T-helper 1 cell treated with Interleukin-12 subunit alpha and Interleukin-12 subunit beta and Interleukin-4 antibody, amounts not matched to agents 30 ng/mL and 1 ng/mL, for 36 hours (primary cell): ENCODE data around the gene TEKT3. TPM values are rescaled to one million over a fixed set of nuclear protein-coding genes. Genes with fewer than 3 reads are reported as not detected.

Source experiments
- intact Hi-C: fragments of 100-400 bp; cut with micrococcal nuclease; formaldehyde crosslinking; loops from one replicate; pipeline ENCODE4 v1.15.1; 2024
- total RNA-seq: library from RNA; stranded (reverse); gene quantifications from 2 replicates; pipeline ENCODE4 v1.2.3, GENCODE V29; 2022

Gene TEKT3
- total RNA-seq = 0.37 TPM in 1 of 2 replicates, not detected in the other

GRCh38 chr17:15341385-15341849 lies at the start of gene TEKT3:
Gene TEKT3, minus strand, starts transcription at chr17:15341597. Its CDS starts 10,012 bp downstream, at chr17:15331585.
- intact Hi-C loops = no loop called here

DNA sequence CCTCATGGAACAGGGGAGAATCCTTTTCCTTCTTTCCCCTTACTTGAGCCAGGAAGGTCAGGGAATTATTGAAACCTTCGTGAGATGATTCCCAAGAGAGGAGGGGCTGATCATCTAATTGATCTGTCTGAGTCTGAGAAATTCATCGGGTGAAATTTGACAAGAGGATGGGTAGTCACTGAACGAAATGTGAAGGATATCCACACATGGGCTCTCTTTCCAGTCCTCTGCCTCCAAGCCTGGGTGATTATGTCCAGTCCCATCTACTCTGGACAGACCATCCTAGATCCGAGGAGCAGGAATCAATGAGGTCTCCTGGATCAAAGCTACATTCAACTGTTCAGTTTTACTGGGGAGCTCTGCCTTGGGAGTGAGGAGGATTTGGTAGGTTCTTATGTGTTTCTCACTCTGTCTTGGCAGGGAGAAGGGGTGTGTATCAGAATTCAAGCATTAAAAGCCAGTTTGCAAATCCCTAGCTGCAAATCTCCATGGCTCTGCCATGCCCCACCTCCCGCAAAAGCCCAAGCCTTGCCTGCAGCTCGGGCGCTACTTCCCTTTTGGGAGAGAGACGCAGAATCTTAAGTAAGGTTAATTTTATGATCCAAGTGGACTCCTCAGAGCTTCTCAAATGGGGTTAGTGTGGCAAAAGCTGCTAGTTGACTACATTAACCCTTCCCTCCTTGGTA lies 47.1 kb upstream of the TEKT3 start:
- intact Hi-C loops = no loop called here

GRCh38 chr17:15386083-15386482 lies 44.7 kb upstream of the TEKT3 start:
- intact Hi-C loops = no loop called here

DNA sequence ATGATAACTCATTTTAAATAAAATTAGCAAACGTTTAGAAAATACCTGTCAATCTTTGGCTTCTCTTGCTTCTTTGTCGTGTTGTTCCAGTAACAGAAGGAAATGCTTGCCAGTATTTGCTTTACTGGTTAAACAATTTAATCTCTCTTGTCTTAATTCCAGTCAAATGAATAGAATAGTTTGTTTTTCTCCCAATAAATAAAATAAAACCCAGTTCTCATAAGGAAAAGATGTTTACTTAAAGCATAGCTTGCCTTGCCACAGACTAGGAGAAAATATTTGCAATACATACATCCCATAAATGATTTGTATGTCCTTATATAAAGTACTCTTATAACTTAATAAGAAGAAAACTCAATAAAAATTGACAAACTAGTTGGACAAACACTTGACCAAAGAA lies 43.9 kb upstream of the TEKT3 start:
- intact Hi-C loops = no loop called here

- intact Hi-C loops = no loop called here
These were observed 42.9 kb upstream of the TEKT3 start for GRCh38 chr17:15384142-15384787.

GRCh38 chr17:15382914-15383313 lies 41.5 kb upstream of the TEKT3 start:
- intact Hi-C loops = no loop called here

DNA sequence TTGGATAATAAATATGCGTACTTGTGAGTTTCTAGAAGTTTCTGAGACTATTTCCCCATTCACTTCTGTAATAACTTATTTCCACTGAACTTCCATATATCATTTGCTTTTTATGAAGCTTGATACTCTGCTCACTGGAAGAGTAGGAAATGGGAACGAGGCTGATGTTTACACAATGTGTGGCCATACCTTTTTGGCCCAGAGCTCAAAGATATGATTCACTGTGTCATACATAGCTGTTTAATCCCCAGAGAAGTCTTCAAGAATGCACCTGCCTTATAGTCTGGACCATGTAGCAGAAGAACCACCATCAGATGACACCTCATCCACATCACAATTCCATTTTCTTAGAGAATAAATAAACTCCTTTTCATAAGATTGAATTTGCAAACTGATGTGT lies 40.3 kb upstream of the TEKT3 start:
- intact Hi-C loops = no loop called here

GRCh38 chr17:15380446-15380845 lies 39.0 kb upstream of the TEKT3 start:
- intact Hi-C loops = no loop called here

DNA sequence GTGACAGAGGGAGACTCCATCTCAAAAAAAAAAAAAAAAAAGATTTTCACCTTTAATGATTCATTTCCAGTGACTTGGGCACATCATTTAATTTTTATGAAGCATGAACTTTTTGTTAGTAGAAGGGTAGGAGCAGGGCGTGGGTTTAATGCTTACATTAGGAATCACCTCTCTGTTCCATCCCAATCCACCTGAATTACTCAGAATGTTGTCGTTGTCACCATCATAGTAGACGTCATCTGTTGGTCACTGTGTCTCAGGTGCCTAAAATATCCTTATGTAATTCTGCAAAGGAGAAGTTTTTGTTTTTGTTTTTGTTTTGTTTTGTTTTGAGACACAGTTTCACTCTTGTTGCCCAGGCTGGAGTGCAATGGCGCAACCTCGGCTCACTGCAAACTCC lies 38.3 kb upstream of the TEKT3 start:
- intact Hi-C loops = no loop called here

DNA sequence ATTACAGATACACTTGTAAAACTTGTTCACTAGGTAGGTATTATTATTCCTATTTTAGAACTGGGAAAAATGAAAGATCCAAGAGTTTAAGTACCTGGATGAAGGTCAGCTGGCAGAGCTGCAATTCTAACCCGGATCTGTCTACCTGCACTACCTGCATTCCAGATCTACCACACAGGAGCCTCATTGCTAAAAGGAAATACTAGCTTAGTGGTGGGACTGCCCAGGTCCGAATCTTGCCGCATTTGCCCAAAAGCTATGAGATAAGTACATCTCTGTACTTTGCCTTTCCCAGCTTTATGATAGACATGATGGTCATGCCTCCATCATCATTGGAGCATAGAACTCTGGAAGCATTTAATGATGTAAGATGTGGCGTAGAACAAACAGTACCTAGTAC lies 36.8 kb upstream of the TEKT3 start:
- intact Hi-C loops = no loop called here

DNA sequence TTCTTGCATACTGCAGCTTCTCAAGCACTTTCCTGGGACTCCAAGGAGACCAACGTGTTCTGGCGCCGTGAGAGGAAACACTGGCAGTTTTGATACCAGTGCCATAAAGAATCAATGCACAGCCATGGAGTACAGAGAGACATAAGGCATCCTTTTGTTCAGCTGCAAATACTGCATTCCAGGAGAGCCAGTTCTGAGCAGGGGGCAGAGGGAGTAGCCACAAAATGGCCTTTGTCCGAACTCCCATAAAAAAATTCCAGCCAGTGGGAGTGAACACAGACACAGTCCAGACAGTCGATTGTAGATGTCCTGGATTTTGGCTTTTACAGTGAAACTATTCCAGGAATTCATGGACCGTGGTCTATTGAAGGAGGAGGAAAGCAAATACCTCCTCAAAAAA lies 36.2 kb upstream of the TEKT3 start:
- intact Hi-C loops = no loop called here

DNA sequence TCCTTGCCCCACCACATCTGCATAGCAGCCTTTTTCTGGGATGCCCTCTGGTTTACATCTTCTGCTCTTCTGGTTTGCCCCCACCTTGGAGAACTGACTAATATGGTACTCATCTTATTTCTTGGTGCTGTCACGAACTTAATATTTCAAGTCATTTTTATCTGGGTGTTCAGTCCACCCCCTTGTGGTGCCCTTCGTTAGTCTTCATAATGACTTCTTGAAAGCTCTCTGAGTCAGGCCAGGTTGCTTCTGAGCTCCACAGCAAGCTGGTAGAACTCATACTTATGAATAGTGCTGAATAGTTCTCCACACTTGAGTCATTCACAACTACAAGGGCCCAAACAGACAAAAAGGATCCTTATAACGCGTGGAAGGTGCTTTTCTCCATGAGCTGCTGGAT lies 35.8 kb upstream of the TEKT3 start:
- intact Hi-C loops = no loop called here

DNA sequence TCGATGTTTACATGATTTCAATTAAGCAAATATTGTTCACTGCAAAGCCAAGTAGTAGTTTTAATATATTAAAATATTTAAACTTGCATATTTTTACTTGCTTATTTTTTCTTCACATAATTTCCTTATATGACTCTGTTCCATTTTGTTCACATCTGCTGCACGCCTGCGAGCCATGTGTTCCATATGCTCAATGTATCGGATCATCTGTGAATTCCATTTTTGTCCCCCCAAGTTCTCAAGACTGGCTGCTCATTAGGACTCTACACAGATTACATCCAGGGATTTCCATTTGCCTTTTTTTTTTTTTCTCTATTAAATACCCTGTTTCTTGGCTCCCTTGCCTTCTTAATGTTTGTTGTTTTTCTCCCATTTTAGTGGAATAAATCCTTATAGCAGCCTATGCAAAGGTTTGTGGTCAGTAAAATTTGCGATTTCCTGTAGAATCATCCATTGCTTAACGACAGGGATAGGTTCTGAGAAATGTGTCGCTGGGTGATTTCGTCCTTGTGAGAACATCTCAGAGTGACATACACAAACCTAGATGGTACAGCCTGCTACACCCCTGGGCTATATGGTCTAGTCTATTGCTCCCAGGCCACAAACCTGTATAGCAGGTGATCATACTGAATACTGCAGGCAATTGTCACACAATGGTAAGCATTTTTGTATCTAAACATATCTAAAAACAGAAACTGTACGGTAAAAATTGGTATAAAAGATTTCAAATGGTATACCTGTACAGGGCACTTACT lies 30.2 kb upstream of the TEKT3 start:
- intact Hi-C loops = no loop called here

GRCh38 chr17:15368600-15368999 lies 27.2 kb upstream of the TEKT3 start:
- intact Hi-C loops = no loop called here

GRCh38 chr17:15366026-15366425 lies 24.6 kb upstream of the TEKT3 start:
- intact Hi-C loops = no loop called here

DNA sequence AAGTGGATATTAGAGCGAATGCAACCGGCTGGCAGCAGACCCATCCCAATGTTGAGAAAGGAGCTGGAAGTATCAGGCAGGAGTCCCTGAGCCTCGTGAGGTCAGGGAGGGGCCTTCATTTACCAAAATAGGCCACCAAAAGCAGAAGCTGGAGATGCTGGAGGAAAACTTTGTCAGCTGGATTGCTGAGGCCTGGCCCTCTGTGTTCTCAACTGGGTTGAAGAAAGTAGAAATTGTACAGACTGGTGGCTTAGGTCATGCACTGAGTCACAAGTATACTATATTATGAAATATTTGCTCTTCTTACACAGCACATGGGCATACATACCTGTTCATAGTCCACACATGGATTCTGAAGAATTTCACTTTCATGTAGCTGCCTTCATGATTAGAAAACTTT lies 23.2 kb upstream of the TEKT3 start:
- intact Hi-C loops = no loop called here

GRCh38 chr17:15363702-15364101 lies 22.3 kb upstream of the TEKT3 start:
- intact Hi-C loops = no loop called here

- intact Hi-C loops = no loop called here
These were observed 20.2 kb upstream of the TEKT3 start for GRCh38 chr17:15361592-15361991.

GRCh38 chr17:15361151-15361550 lies 19.8 kb upstream of the TEKT3 start:
- intact Hi-C loops = no loop called here

- intact Hi-C loops = no loop called here
These were observed 12.9 kb upstream of the TEKT3 start for GRCh38 chr17:15354256-15354655.

DNA sequence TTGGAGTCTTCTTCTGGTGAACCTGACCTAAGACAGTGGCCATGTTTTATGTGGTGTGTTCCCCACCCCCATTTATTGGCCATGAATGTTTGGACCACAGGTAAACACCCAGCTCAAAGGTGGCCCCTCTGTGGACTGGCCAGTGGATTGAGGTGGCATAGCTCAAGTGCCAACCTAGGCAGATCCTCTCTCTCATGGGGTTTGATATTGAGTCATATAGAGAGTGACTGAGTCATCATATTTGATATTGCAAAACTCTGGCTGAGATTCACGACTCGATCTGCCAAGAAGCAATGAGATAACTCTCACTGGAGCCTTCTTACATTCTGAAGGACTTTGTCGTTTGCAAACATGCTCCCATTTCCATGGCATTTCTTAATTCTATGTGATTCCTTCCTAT lies 10.5 kb upstream of the TEKT3 start:
- intact Hi-C loops = no loop called here

- intact Hi-C loops = no loop called here
These were observed 10.1 kb upstream of the TEKT3 start for GRCh38 chr17:15351478-15351840.
